Duodenal mucosa (tissue), 2 donors: ENCODE data around the gene SECISBP2L.

ENCODE experiments used
- H3K27ac ChIP-seq: one replicate; pipeline ENCODE4 v1.7.0; 2013; ENCODE audit warnings: low read depth, low read length
- H3K27me3 ChIP-seq, 2 donors: one replicate each; pipeline ENCODE4 v1.7.0; 2013; ENCODE audit warnings: low read length in 2 of 2, control low read depth in 1 of 2; ENCODE audit not compliant: insufficient read depth in 2 of 2, control insufficient read depth in 1 of 2
- H3K36me3 ChIP-seq, 2 donors: one replicate each; pipeline ENCODE4 v1.7.0; 2013; ENCODE audit warnings: low read length in 2 of 2, control low read depth in 1 of 2; ENCODE audit not compliant: insufficient read depth in 2 of 2, control insufficient read depth in 1 of 2
- H3K4me1 ChIP-seq, 2 donors: one replicate each; pipeline ENCODE4 v1.7.0; 2013; ENCODE audit warnings: low read length in 2 of 2, control low read depth in 1 of 2; ENCODE audit not compliant: insufficient read depth in 2 of 2, control insufficient read depth in 1 of 2
- H3K4me3 ChIP-seq, 2 donors: one replicate each; pipeline ENCODE4 v1.7.0; 2013; ENCODE audit warnings: low read length in 2 of 2, low read depth in 1 of 2
- H3K9ac ChIP-seq, 2 donors: one replicate each; pipeline ENCODE4 v1.7.0; 2013; ENCODE audit warnings: low read length in 2 of 2, low read depth in 1 of 2
- H3K9me3 ChIP-seq, 2 donors: one replicate each; pipeline ENCODE4 v1.7.0; 2013; ENCODE audit warnings: low read length in 2 of 2, control low read depth in 1 of 2; ENCODE audit not compliant: control insufficient read depth in 1 of 2

Gene SECISBP2L

DNA sequence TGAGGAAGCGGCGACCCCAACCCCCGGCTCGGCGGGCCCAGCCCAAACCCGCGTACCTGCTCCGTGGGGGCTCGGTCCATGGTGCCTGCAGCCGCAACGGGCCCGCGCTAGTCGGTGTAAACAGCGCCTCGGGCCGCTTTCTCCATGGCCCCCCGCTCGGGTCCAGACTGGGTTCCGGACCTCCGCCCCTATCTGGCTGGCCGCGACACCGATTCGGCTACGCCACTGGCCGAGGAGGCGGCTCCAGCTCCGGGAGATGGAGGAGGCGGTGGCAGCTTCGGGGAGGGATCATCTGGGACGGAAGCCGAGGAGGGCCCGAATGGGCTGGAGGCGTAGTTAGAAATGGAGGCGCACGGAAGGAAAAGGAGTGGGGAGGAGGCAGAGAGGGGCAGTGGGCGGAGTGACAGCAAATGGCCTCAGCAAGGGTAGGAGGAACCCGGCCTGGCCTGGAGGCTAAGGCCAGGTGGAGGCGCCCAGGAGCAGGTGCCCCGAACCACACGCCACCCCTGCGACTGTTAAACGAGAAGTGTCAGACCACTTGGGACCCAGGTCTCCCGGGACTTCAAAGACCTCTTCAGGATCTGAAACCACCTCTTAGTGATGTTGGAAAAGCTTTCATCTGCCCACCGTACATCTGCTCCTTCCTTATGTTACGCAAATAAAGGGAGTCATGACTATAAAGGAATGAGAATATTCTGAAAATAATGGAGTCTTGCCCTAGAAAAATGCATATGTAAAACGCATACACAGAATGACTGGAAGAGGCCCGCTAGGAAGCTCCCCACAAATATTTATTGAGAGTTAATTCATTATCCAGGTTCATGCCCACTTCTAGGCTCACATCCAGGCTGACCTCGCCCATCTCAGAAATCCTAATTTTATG is at the start of gene SECISBP2L:
SECISBP2L (minus strand) TSS at position 227 of the 883 bp plus-strand sequence; CDS start at position 80, 147 bp downstream.
- peaks cover 10 to 19% of the 10 kb centered on the region in 2 donors for H3K4me1 ChIP-seq
- H3K9ac ChIP-seq, result peak within 1 kb of the TSS; percentile 92 to 94
- H3K4me3 ChIP-seq, result peak within 1 kb of the TSS; percentile 84 to 90
- H3K36me3 ChIP-seq, result no peaks in the 10 kb centered on the region
- H3K27me3 ChIP-seq, result no peaks in the 10 kb centered on the region
- no peaks in the 10 kb centered on the region for H3K9me3 ChIP-seq
- peak within 1 kb of the TSS; percentile 48 for H3K27ac ChIP-seq

- Histone ChIP-seq H3K36me3 (no peaks in the 10 kb centered on the region), H3K27ac (no peak overlapping the region), H3K27me3 (no peaks in the 10 kb centered on the region), H3K9ac (no peak overlapping the region), H3K4me1 (peaks cover 8 to 9% of the 10 kb centered on the region in 2 donors), H3K9me3 (no peaks in the 10 kb centered on the region), H3K4me3 (no peak overlapping the region)
Observed at GRCh38 chr15:49094923-49095322, 48.7 kb upstream of the SECISBP2L start.

GRCh38 chr15:49093252-49094105 is 47.2 kb upstream of the SECISBP2L start:
- Histone ChIP-seq H3K27me3 (no peaks in the 10 kb centered on the region), H3K9ac (no peak overlapping the region), H3K9me3 (no peaks in the 10 kb centered on the region), H3K4me1 (peaks cover 8 to 9% of the 10 kb centered on the region in 2 donors), H3K36me3 (no peaks in the 10 kb centered on the region), H3K4me3 (no peak overlapping the region), H3K27ac (no peak overlapping the region)

- Histone ChIP-seq H3K9me3 (no peaks in the 10 kb centered on the region), H3K4me1 (no peaks in the 10 kb centered on the region), H3K4me3 (no peak overlapping the region), H3K27ac (no peak overlapping the region), H3K9ac (no peak overlapping the region), H3K36me3 (no peaks in the 10 kb centered on the region), H3K27me3 (no peaks in the 10 kb centered on the region)
Observed at GRCh38 chr15:49088996-49089395, 42.8 kb upstream of the SECISBP2L start.

DNA sequence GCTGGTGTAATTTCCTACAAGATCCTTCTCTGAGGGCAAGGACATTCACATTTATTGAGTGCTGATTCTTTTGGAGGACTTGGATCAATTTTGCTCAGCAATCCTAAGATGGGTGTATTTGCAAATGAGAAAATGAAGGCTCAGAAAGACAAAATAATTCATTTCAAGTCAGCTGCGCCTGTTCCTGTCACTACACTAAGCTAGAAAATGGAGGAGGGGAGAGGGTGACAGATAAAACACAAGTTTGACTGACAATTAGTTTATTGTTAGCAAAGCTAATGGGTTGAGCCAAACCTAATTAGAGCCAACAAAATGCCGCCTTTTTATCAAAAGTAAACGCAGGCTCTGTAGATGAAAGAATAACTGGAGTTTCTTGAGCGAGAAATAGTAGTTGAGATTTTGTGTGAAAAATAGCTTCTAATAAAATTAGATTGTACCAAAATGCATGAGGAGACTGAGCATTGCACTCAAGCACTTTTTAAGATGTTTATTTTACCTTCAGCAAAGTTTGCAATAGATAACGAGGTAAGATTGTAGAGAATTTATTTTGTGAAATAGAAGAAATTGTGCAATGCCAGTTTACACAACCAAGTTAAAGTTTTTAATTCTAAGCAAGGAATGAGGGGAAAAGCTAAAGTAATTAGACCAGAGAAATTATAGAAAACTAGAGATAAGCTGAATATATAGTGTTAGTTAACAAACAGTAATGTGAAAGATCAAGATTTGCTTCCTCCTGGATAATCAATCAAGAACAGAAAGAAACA is 39.6 kb upstream of the SECISBP2L start:
- Histone ChIP-seq H3K36me3 (no peaks in the 10 kb centered on the region), H3K9ac (no peak overlapping the region), H3K4me1 (no peaks in the 10 kb centered on the region), H3K27ac (no peak overlapping the region), H3K4me3 (no peak overlapping the region), H3K27me3 (no peaks in the 10 kb centered on the region), H3K9me3 (no peaks in the 10 kb centered on the region)

- Histone ChIP-seq H3K27me3 (no peaks in the 10 kb centered on the region), H3K9me3 (no peaks in the 10 kb centered on the region), H3K27ac (no peak overlapping the region), H3K36me3 (no peaks in the 10 kb centered on the region), H3K4me3 (no peak overlapping the region), H3K4me1 (no peaks in the 10 kb centered on the region), H3K9ac (no peak overlapping the region)
Observed at GRCh38 chr15:49084285-49084570, 38.0 kb upstream of the SECISBP2L start.

- Histone ChIP-seq H3K4me1 (no peaks in the 10 kb centered on the region), H3K9me3 (no peaks in the 10 kb centered on the region), H3K4me3 (no peak overlapping the region), H3K27ac (no peak overlapping the region), H3K9ac (no peak overlapping the region), H3K36me3 (no peaks in the 10 kb centered on the region), H3K27me3 (no peaks in the 10 kb centered on the region)
Observed at GRCh38 chr15:49083401-49084284, 37.4 kb upstream of the SECISBP2L start.

DNA sequence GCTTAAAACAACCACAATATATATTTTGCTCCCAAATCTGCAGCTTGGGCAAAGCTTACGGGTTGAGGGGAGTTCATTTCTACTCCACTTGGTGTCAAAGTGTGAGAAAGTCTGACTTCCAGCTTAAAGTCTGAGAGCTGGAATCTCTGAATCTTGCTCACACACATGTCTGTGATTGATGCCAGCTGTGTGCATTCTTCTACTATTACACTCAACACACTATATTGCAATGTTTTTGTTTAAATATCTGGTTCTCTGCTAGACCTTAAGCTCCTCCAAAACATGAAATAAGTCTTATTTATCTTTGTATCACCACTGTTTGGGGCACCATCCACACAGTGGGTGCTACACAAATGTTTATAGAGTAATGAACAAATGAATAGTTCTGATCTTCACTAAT is 36.7 kb upstream of the SECISBP2L start:
- Histone ChIP-seq H3K27me3 (no peaks in the 10 kb centered on the region), H3K27ac (no peak overlapping the region)

GRCh38 chr15:49079340-49080039 is 33.2 kb upstream of the SECISBP2L start:
- H3K9ac ChIP-seq, result no peak overlapping the region

More for the DNA sequence above, 36.7 kb upstream of the SECISBP2L start:
- Histone ChIP-seq H3K9ac (no peak overlapping the region), H3K4me1 (no peaks in the 10 kb centered on the region), H3K9me3 (no peaks in the 10 kb centered on the region), H3K36me3 (no peaks in the 10 kb centered on the region), H3K4me3 (no peak overlapping the region)

More at GRCh38 chr15:49079340-49080039, 33.2 kb upstream of the SECISBP2L start:
- Histone ChIP-seq H3K4me1 (no peaks in the 10 kb centered on the region), H3K36me3 (no peaks in the 10 kb centered on the region), H3K27ac (no peak overlapping the region), H3K27me3 (no peaks in the 10 kb centered on the region), H3K4me3 (no peak overlapping the region), H3K9me3 (no peaks in the 10 kb centered on the region)
